Vagina (tissue), 2 donors: ENCODE results near the gene CCDC159. TPM values are rescaled to one million over a fixed set of nuclear protein-coding genes. Genes with fewer than 3 reads are reported as not detected.
"Not testable (repeated sequence)": the region's sequence is repeated elsewhere in the genome, so short reads cannot be mapped to it uniquely, and the experiment has no call there.

Experiments used
- DNase-seq, 2 donors: peaks; one replicate each; pipeline ENCODE4 v3.0.0-alpha.2; 2017; ENCODE audit errors: extremely low spot score in 2 of 2
- H3K27ac ChIP-seq: fragments of 200-600 bp; sonication (generic); one replicate; pipeline ENCODE4 v1.5.1; 2019
- H3K27me3 ChIP-seq: fragments of 200-600 bp; sonication (generic); one replicate; pipeline ENCODE4 v1.5.1; 2019
- H3K36me3 ChIP-seq, 2 donors: fragments of 200-600 bp; sonication (generic); one replicate each; pipeline ENCODE4 v1.5.1; 2017 to 2019
- H3K4me1 ChIP-seq: fragments of 200-600 bp; sonication (generic); one replicate; pipeline ENCODE4 v1.5.1; 2019
- H3K4me3 ChIP-seq, 2 donors: fragments of 200-600 bp; sonication (generic); 1 replicate in 1 of 2; 2 replicates in 1 of 2; pipeline ENCODE4 v1.5.1; 2016 to 2019
- H3K9me3 ChIP-seq: fragments of 200-600 bp; sonication (generic); one replicate; pipeline ENCODE4 v1.5.1; 2019
- POLR2A ChIP-seq, 2 donors: fragments of 450-650 bp; IDR thresholded peaks; one replicate each; pipeline ENCODE4 v1.6.1; 2017; ENCODE audit warnings: antibody characterized with exemption in 2 of 2, mild to moderate bottlenecking in 2 of 2, moderate library complexity in 2 of 2
- POLR2AphosphoS5 ChIP-seq, 2 donors: sonication (generic); formaldehyde crosslinking; IDR thresholded peaks; one replicate each; pipeline ENCODE4 v1.9.0; 2017; ENCODE audit warnings: antibody characterized with exemption in 2 of 2, mild to moderate bottlenecking in 2 of 2, low read depth in 1 of 2; ENCODE audit not compliant: insufficient read depth in 1 of 2
- intact Hi-C: fragments of 100-400 bp; cut with DNase I; formaldehyde crosslinking; loops from one replicate; pipeline ENCODE4 v1.15.1; 2023
- total RNA-seq: library from RNA; depleted of rRNA; stranded (reverse); fragments of >200 nt; gene quantifications from one replicate; pipeline ENCODE4 v1.2.3, GENCODE V29; 2016
- TF ChIP-seq, protein P1 (sequence below), 3 experiments: fragments of 450-650 bp in 2 of 3; fragments of 200-600 bp in 1 of 3; sonication (generic) in 1 of 3; IDR thresholded peaks; one replicate each; pipeline ENCODE4 v1.5.1; 2017 to 2019; ENCODE audit warnings: antibody characterized with exemption in 3 of 3, mild to moderate bottlenecking in 2 of 3, moderate library complexity in 2 of 3

The CCDC159 gene
- total RNA-seq, 1 donor from 2014 or later = 24.1 TPM

DNA sequence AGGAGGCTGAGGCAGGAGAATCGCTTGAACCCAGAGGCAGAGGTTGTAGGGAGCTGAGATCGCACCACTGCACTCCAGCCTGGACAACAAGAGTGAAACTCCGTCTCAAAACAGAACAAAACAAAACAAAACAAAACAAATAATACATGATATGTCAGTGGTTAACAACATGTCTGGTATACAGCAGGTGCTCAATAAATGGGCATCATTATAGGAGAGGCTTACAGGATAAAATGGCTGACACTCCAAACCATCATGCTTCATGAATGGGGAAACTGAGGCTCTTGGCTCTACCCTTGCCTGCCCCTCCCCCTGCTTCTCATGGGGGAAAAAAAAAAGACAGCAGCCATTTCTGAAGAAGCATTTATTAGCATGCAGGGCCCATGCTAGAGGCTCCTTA is 3.9 kb upstream of the CCDC159 start:
- Histone ChIP-seq H3K27me3 (no peaks in the 10 kb centered on the region), H3K4me1 (peaks cover 57% of the 10 kb centered on the region), H3K9me3 (no peaks in the 10 kb centered on the region), H3K27ac (no peak overlapping the region), H3K36me3 (no peaks in the 10 kb centered on the region), H3K4me3 (no peak overlapping the region)
- no peak for DNase-seq
- intact Hi-C loops = loop anchor here (10.0 kb wide), 1 partner anchor 1552 kb away; the partner anchor contains the start of gene GCDH
- TF ChIP-seq POLR2AphosphoS5 (IDR thresholded peaks at IDR 0.05; ENCODE audit: insufficient read depth in 1 of 2, low read depth in 1 of 2) (no peak), POLR2A (IDR thresholded peaks at IDR 0.05) (no peak)
- TF ChIP-seq, protein P1, sequence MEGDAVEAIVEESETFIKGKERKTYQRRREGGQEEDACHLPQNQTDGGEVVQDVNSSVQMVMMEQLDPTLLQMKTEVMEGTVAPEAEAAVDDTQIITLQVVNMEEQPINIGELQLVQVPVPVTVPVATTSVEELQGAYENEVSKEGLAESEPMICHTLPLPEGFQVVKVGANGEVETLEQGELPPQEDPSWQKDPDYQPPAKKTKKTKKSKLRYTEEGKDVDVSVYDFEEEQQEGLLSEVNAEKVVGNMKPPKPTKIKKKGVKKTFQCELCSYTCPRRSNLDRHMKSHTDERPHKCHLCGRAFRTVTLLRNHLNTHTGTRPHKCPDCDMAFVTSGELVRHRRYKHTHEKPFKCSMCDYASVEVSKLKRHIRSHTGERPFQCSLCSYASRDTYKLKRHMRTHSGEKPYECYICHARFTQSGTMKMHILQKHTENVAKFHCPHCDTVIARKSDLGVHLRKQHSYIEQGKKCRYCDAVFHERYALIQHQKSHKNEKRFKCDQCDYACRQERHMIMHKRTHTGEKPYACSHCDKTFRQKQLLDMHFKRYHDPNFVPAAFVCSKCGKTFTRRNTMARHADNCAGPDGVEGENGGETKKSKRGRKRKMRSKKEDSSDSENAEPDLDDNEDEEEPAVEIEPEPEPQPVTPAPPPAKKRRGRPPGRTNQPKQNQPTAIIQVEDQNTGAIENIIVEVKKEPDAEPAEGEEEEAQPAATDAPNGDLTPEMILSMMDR (IDR thresholded peaks at IDR 0.05) = no peak

DNA sequence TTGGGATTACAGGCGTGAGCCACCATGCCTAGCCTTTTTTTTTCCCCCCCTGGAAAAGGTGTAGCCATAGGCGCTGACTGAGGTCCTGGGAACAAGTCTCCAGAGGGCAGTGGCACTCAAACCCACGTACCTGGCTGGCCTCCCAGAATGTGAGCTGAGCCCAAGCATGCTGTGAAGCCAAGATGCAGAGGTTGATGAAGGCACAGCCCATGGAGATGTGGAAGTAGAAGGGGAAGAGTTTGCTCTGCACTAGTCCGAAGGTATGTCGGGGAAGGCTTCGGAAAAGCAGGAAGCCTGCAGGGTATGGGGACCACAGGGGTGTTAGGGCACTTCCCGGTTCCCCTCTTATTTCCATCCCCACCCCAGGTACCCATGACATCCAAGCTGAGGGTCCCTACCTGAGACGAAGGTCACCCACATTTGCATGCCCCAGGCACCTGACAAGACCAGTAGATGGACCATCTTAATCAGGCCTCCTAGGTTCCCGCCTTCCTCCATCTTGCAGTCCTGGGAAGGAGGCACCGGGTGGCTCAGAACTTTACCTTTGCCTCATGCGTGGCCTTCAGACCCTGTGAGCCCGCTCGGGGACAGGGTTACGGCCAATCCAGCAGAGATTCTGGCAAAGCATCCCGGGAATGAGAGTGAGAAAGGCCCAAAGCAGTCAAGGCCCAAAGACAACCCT is 1.1 kb upstream of the CCDC159 start:
- Histone ChIP-seq H3K27me3 (no peaks in the 10 kb centered on the region), H3K4me3 (peak overlapping the region; percentile 60 to 86), H3K4me1 (peaks cover 36% of the 10 kb centered on the region), H3K36me3 (no peaks in the 10 kb centered on the region), H3K27ac (peak overlapping the region; percentile 76), H3K9me3 (no peaks in the 10 kb centered on the region)
- intact Hi-C loops = loop anchor here (10.0 kb wide), 1 partner anchor 1550 kb away; the partner anchor contains the start of gene GCDH
- DNase-seq = no peak
- TF ChIP-seq POLR2A (IDR thresholded peaks at IDR 0.05) (no peak), POLR2AphosphoS5 (IDR thresholded peaks at IDR 0.05; ENCODE audit: insufficient read depth in 1 of 2, low read depth in 1 of 2) (no peak)
- TF ChIP-seq, protein P1 (IDR thresholded peaks at IDR 0.05) = no peak

DNA sequence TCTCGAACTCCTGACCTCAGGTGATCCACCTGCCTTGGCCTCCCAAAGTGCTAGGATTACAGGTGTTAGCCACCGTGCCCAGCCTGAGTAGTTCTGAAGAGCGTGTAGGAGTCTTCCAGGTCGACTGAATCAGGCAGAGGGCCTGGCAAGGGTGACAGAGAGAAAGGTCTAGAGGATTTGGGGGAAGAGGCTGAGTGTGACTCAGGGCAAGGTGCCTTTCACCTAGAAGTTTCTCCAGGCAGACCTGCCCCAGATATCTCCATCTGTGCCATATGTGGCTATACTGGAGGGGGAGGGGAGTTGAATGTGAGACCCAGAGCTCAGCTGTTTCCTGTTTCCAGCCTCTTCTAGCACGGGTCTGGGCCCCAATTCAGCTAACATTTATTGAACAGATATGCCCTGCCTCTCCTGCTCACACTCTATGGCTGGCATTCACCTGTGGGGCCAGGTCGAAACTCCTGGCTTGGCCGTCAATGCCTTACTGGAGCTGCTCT is 1.3 kb downstream of the CCDC159 start:
- no peak overlapping the region for H3K27ac ChIP-seq
- H3K36me3 ChIP-seq = no peaks in the 10 kb centered on the region
- H3K9me3 ChIP-seq = no peaks in the 10 kb centered on the region
- peaks cover 35% of the 10 kb centered on the region for H3K4me1 ChIP-seq
- no peaks in the 10 kb centered on the region for H3K27me3 ChIP-seq
- no peak overlapping the region for H3K4me3 ChIP-seq
- TF ChIP-seq POLR2A (IDR thresholded peaks at IDR 0.05) (no peak), POLR2AphosphoS5 (IDR thresholded peaks at IDR 0.05; ENCODE audit: insufficient read depth in 1 of 2, low read depth in 1 of 2) (no peak)
- TF ChIP-seq, protein P1 (IDR thresholded peaks at IDR 0.05) = no peak
- DNase-seq = no peak
- intact Hi-C loops = loop anchor here (10.0 kb wide), 1 partner anchor 1547 kb away; the partner anchor contains the start of gene GCDH

DNA sequence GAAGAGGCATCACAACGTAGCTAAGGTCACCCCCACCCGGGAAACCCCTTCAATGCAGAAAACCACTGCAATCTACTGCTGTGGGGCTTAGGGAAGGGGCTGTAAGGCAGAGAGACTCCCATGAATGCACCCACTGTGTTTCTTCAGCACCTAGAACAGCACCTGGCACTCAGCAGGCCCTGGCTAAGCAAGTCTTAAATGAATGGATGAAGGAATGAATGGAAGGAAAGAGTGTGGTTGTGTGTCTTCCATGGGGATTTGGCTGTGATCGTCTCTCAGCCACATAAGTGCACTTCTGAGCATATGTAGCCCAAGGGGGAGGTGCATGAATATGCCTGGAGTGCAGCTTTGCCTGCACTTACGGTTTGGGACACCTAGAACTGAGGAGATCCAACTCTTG is 2.9 kb downstream of the CCDC159 start:
- Histone ChIP-seq H3K9me3 (no peaks in the 10 kb centered on the region), H3K27me3 (no peaks in the 10 kb centered on the region), H3K27ac (no peak overlapping the region), H3K4me1 (peaks cover 20% of the 10 kb centered on the region), H3K4me3 (no peak overlapping the region), H3K36me3 (no peaks in the 10 kb centered on the region)
- TF ChIP-seq, protein P1 (IDR thresholded peaks at IDR 0.05) = no peak
- no peak for TF ChIP-seq POLR2A (IDR thresholded peaks at IDR 0.05)
- TF ChIP-seq POLR2AphosphoS5 (IDR thresholded peaks at IDR 0.05; ENCODE audit: insufficient read depth in 1 of 2, low read depth in 1 of 2) = no peak
- no peak for DNase-seq
- intact Hi-C loops = loop anchor here (10.0 kb wide), 1 partner anchor 1546 kb away; the partner anchor contains the start of gene GCDH

DNA sequence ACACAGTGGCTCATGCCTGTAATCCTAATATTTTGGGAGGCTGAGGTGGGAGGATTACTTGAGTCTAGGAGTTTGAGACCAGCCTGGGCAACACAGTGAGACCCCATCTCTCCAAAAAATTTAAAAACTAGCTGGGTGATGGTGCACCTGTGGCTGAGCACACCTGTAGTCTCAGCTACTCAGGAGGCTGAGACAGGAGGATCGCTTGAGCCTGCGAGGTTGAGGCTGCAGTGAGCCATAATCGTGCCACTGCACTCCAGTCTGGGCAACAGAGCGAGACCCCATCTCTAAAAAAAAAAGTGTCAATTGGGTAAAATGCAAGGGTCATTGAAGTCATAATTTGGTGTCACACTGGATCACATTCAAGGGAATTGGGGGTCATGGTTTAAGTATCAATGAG is 7.8 kb downstream of the CCDC159 start:
- H3K27ac ChIP-seq, H3K9me3 ChIP-seq, H3K27me3 ChIP-seq, DNase-seq, H3K36me3 ChIP-seq, intact Hi-C loops, H3K4me3 ChIP-seq: not testable (repeated sequence)
- H3K4me1 ChIP-seq = peaks cover 22% of the 10 kb centered on the region
